ENCODE results near the gene UBE2Q2. TPM values are rescaled to one million over a fixed set of nuclear protein-coding genes. Genes with fewer than 3 reads are reported as not detected.

UBE2Q2 gene
- total and polyA plus RNA-seq, 9 of the 15 experiments (the other 6 are each of a cell fraction or from before 2014, with no cell fraction given) = 6.2 to 24.0 (median 16.2) TPM

DNA sequence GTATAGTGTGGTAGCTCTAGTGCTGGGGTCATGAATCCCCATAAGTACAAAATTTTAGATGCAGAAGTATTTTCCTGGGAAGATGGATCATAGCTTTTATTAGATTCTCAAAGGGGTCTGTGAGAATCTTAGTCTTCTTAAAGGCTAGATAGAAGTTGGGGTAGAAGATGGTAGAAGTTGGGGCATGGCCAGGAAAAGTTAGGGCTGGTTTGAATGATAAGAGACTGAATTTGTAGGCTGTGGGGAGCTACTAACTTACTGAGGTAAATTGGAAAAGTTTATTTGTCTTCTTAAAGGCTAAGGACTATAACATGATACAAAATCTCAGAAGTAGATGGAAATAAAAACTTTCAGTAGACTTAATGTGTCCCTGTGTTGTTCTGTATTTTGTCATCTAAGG, 1.6 kb upstream of the UBE2Q2 start:
- Histone ChIP-seq H3K4me3 (no peak overlapping the region), H3K27me3 (ENCODE audit: control insufficient read depth in 2 of 2, insufficient read depth in 2 of 2, low read length in 2 of 2) (no peaks in the 10 kb centered on the region), H3K36me3 (ENCODE audit: control insufficient read depth, insufficient read depth, low read length) (peaks cover 10% of the 10 kb centered on the region), H3K4me1 (replicated peaks in 1 of 2; ENCODE audit: control insufficient read depth in 2 of 2, insufficient read depth in 2 of 2, low read length in 2 of 2) (peaks cover 29 to 31% of the 10 kb centered on the region in 2 experiments), H3K79me2 (ENCODE audit: control insufficient read depth, insufficient read depth, low read length) (peaks cover 33% of the 10 kb centered on the region), H2AFZ (ENCODE audit: low read depth, low read length) (peak overlapping the region; percentile 83), H3K27ac (ENCODE audit: extremely low read depth, low read depth, low read length) (no peak overlapping the region), H4K20me1 (replicated peaks; ENCODE audit: control insufficient read depth, insufficient read depth, low read length) (peaks cover 3% of the 10 kb centered on the region; the same call in 1 of the 2 replicates), H3K4me2 (ENCODE audit: insufficient read depth, low read length) (peak overlapping the region; percentile 92; the same call in 1 of the 2 replicates), H3K9me3 (replicated peaks; ENCODE audit: control insufficient read depth, insufficient read depth, low read depth, low read length) (no peaks in the 10 kb centered on the region), H3K9me1 (ENCODE audit: control insufficient read depth, insufficient read depth, low read length) (no peaks in the 10 kb centered on the region), H3K9ac (ENCODE audit: insufficient read depth in 1 of 2, low read depth in 2 of 2, low read length in 2 of 2) (peak overlapping the region in 1 of 2 experiments; percentile 6; a peak in 1 of 4 replicates)
- ATAC-seq = no peak
- no TSS peak for BruUV-seq (replicated peaks)
- TF ChIP-seq RBM14 (IDR thresholded peaks at IDR 0.05; ENCODE audit: borderline replicate concordance, insufficient read depth, low read depth, low read length) = no peak
- no peak for TF ChIP-seq SIN3A (IDR thresholded peaks at IDR 0.05; ENCODE audit: borderline replicate concordance in 2 of 2, control insufficient read depth in 1 of 2, low read depth in 2 of 2, low read length in 2 of 2)
- no peak for TF ChIP-seq TARDBP (IDR thresholded peaks at IDR 0.05)
- TF ChIP-seq ZNF407 (IDR thresholded peaks at IDR 0.05; ENCODE audit: low read depth) = no peak; the same call in 1 of the 2 replicates
- TF ChIP-seq HMBOX1 (IDR thresholded peaks at IDR 0.05) = peak; percentile 21; the same call in 1 of the 2 replicates
- no peak for TF ChIP-seq PYGO2 (tag; IDR thresholded peaks at IDR 0.05)
- 0 out of 2 replicates have a peak, but pooled peaks have one; percentile 21 for TF ChIP-seq NFIC (IDR thresholded peaks at IDR 0.05)
- no peak for TF ChIP-seq MCM5 (IDR thresholded peaks at IDR 0.05; ENCODE audit: low read depth)
- 0 out of 4 replicates have a peak, but pooled peaks of 1 of the 2 experiments have one; percentile 20 for TF ChIP-seq MAZ (CRISPR knock-in tag; conservative IDR thresholded peaks at IDR 0.05 in 1 of 2, IDR thresholded peaks at IDR 0.05 in 1 of 2)
- in situ Hi-C loops (cut with MboI) = no loop called here
- no peak for DNase-seq (ENCODE audit: extremely low read depth in 1 of 4, low spot score in 3 of 4)
- intact Hi-C loops (cut with micrococcal nuclease) = loop anchor here (2.0 kb wide), 1 partner anchor 61 kb away; the partner anchor contains the start of gene FBXO22
- FAIRE-seq = no peak
- ChIA-PET POLR2A (interaction anchor here (1.0 to 4.4 kb wide), 8 partner anchors 10 to 88 kb away, joined by 3 to 38 read pairs (median 8); no protein-coding TSS in a partner anchor), CTCF (ENCODE audit: low intra/inter-chr PET ratio) (no interaction called here)

Data from K562 (cell line).